Measurements from ENCODE around the gene RPS6KC1.
"Not testable (repeated sequence)": the region's sequence is repeated elsewhere in the genome, so short reads cannot be mapped to it uniquely, and the experiment has no call there.

The RPS6KC1 gene

GRCh38 chr1:213297021-213297420 is 246.0 kb downstream of the RPS6KC1 start:
- H3K4me3 ChIP-seq (ENCODE audit: low read depth, low read length), result no peak overlapping the region
- TF ChIP-seq, protein P1, sequence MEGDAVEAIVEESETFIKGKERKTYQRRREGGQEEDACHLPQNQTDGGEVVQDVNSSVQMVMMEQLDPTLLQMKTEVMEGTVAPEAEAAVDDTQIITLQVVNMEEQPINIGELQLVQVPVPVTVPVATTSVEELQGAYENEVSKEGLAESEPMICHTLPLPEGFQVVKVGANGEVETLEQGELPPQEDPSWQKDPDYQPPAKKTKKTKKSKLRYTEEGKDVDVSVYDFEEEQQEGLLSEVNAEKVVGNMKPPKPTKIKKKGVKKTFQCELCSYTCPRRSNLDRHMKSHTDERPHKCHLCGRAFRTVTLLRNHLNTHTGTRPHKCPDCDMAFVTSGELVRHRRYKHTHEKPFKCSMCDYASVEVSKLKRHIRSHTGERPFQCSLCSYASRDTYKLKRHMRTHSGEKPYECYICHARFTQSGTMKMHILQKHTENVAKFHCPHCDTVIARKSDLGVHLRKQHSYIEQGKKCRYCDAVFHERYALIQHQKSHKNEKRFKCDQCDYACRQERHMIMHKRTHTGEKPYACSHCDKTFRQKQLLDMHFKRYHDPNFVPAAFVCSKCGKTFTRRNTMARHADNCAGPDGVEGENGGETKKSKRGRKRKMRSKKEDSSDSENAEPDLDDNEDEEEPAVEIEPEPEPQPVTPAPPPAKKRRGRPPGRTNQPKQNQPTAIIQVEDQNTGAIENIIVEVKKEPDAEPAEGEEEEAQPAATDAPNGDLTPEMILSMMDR (IDR thresholded peaks at IDR 0.05; ENCODE audit: low read depth, low read length), result no peak

GRCh38 chr1:213300433-213300832 is 249.4 kb downstream of the RPS6KC1 start:
- no peak overlapping the region for H3K4me3 ChIP-seq (ENCODE audit: low read depth, low read length)
- TF ChIP-seq, protein P1 (IDR thresholded peaks at IDR 0.05; ENCODE audit: low read depth, low read length), result no peak

GRCh38 chr1:213301524-213301923 is 250.5 kb downstream of the RPS6KC1 start:
- H3K4me3 ChIP-seq (ENCODE audit: low read depth, low read length), result not testable (repeated sequence)

DNA sequence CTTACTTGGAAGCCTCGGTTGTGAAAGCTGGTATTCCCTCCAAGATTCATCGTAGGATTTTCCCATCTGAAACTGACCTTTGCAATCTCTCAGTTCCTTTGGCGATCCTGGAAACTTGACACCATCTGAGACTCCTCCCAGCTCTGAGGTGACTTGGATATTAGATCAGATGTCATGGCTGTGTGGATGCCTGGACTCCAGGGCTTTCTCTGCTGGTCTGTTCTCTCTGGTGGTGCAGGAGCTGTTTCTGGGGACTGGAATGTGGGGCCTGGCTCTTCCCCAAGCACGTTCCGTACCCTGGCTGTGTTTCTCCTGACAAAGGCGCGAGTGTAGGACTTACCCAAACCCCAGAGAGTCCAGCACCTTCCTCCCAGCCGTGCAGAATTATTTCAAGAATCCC is 252.2 kb downstream of the RPS6KC1 start:
- H3K4me3 ChIP-seq (ENCODE audit: low read depth, low read length), result no peak overlapping the region
- TF ChIP-seq, protein P1 (IDR thresholded peaks at IDR 0.05; ENCODE audit: low read depth, low read length), result no peak

DNA sequence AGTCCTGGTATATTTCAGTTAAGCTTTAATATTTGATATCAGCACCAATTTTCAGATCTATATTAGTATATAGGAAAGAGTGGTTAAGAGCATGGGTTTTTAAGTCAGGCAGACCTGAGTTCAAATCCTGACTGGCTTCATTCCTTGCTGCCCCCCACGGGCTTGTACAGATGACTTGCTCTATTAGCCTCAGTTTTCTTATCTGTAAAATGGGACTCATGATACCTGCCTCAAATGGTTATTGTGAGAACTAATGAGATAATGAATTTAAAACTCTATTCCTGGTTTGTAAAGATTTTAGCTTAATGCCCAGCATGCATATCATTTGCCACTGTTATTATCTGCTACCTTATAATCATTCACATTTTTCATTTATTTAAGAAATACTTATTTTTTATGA is 264.5 kb downstream of the RPS6KC1 start:
- TF ChIP-seq, protein P1 (IDR thresholded peaks at IDR 0.05; ENCODE audit: low read depth, low read length), result no peak
- no peak overlapping the region for H3K4me3 ChIP-seq (ENCODE audit: low read depth, low read length)

GRCh38 chr1:213318458-213318857 is 267.4 kb downstream of the RPS6KC1 start:
- H3K4me3 ChIP-seq (ENCODE audit: low read depth, low read length), result not testable (repeated sequence)

- H3K4me3 ChIP-seq (ENCODE audit: low read depth, low read length), result no peak overlapping the region
- TF ChIP-seq, protein P1 (IDR thresholded peaks at IDR 0.05; ENCODE audit: low read depth, low read length), result no peak
These were observed 269.3 kb downstream of the RPS6KC1 start for GRCh38 chr1:213320191-213320870.
